Coronary artery (tissue), 2 donors: ENCODE measurements around the gene LEFTY2.

Source experiments
- DNase-seq: peaks from one replicate; pipeline ENCODE4 v3.0.0-alpha.2; 2017; ENCODE audit warnings: low spot score
- H3K27ac ChIP-seq, 2 donors: fragments of 200-600 bp; sonication (generic); one replicate each; pipeline ENCODE4 v1.5.1; 2016 to 2019
- H3K4me3 ChIP-seq: fragments of 200-600 bp; sonication (generic); 2 replicates; pipeline ENCODE4 v1.5.1; 2016; ENCODE audit warnings: mild to moderate bottlenecking, moderate library complexity
- CTCF ChIP-seq: fragments of 200-600 bp; sonication (generic); IDR thresholded peaks from one replicate; pipeline ENCODE4 v1.5.1; 2019; ENCODE audit warnings: antibody characterized with exemption

The LEFTY2 gene

GRCh38 chr1:225946803-225947202, 5.8 kb upstream of the LEFTY2 start:
- no peak overlapping the region for H3K4me3 ChIP-seq
- TF ChIP-seq CTCF = no peak
- DNase-seq = no peak
- H3K27ac ChIP-seq = no peak overlapping the region

GRCh38 chr1:225946082-225946620, 5.1 kb upstream of the LEFTY2 start:
- no peak for TF ChIP-seq CTCF
- DNase-seq = no peak
- no peak overlapping the region for H3K4me3 ChIP-seq
- H3K27ac ChIP-seq = no peak overlapping the region

GRCh38 chr1:225945564-225945963, 4.5 kb upstream of the LEFTY2 start:
- DNase-seq = no peak
- no peak overlapping the region for H3K4me3 ChIP-seq
- H3K27ac ChIP-seq = no peak overlapping the region
- no peak for TF ChIP-seq CTCF

- TF ChIP-seq CTCF = no peak
- Histone ChIP-seq H3K27ac (no peak overlapping the region), H3K4me3 (no peak overlapping the region)
- no peak for DNase-seq
Observed at GRCh38 chr1:225944951-225945350, 3.9 kb upstream of the LEFTY2 start.

- no peak overlapping the region for H3K27ac ChIP-seq
- no peak overlapping the region for H3K4me3 ChIP-seq
- no peak for TF ChIP-seq CTCF
- DNase-seq = no peak
Observed at GRCh38 chr1:225944387-225944786, 3.4 kb upstream of the LEFTY2 start.

GRCh38 chr1:225943582-225943981, 2.6 kb upstream of the LEFTY2 start:
- no peak overlapping the region for H3K4me3 ChIP-seq
- TF ChIP-seq CTCF = no peak
- DNase-seq = no peak
- no peak overlapping the region for H3K27ac ChIP-seq

DNA sequence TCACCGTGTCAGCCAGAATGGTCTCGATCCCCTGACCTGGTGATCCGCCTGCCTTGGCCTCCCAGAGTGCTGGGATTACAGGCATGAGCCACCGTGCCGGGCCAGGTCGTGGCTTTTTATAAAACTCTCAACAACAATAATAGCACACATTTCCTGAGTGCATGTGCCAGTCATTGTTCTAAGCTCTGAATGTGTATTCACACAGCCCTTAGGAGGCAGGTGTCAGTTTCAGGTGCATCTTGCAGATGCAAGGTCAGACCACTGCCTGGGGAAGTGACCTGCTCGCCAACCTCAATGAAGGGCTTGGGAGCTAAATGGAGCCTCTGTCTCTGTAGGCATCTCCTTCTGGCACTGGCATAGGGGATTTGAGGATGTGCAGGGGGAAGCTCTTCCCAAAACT, 1.6 kb upstream of the LEFTY2 start:
- H3K27ac ChIP-seq = no peak overlapping the region
- TF ChIP-seq CTCF = no peak
- DNase-seq = no peak
- no peak overlapping the region for H3K4me3 ChIP-seq
